ENCODE results near the gene YWHAE. TPM values are rescaled to one million over a fixed set of nuclear protein-coding genes. Genes with fewer than 3 reads are reported as not detected.

YWHAE gene
- total RNA-seq, 1 experiment from 2014 or later = 956 TPM

GRCh38 chr17:1323336-1323735, 76.7 kb downstream of the YWHAE start:
- no peaks in the 10 kb centered on the region for H3K27me3 ChIP-seq (replicated peaks; ENCODE audit: control insufficient read depth, insufficient read depth, low read length)
- no peaks in the 10 kb centered on the region for H3K36me3 ChIP-seq (ENCODE audit: control insufficient read depth, insufficient read depth, low read length)
- intact Hi-C loops (cut with micrococcal nuclease; ENCODE audit: unreplicated experiment) = no loop called here
- Mint-ChIP-seq H3K4me3 (ENCODE audit: unreplicated experiment) (no peak overlapping the region), H3K4me1 (ENCODE audit: low read depth, unreplicated experiment) (no peaks in the 10 kb centered on the region), H3K36me3 (ENCODE audit: insufficient read depth, unreplicated experiment) (no peaks in the 10 kb centered on the region), H3K9me3 (ENCODE audit: unreplicated experiment) (no peaks in the 10 kb centered on the region), H3K27ac (ENCODE audit: unreplicated experiment) (no peak overlapping the region), H3K27me3 (ENCODE audit: insufficient read depth, unreplicated experiment) (peaks cover 8% of the 10 kb centered on the region)
- no peaks in the 10 kb centered on the region for H3K4me1 ChIP-seq
- ChIA-PET POLR2A (no interaction called here), CTCF (no interaction called here)
- no peaks in the 10 kb centered on the region for H3K9me3 ChIP-seq
- BruUV-seq (replicated peaks) = no TSS peak
- peak; percentile 39 for DNase-seq
- no peak for TF ChIP-seq CTCF (IDR thresholded peaks at IDR 0.05; ENCODE audit: insufficient read depth in 1 of 2, low read depth in 1 of 2, low read length in 1 of 2, severe bottlenecking in 1 of 2, unreplicated experiment in 1 of 2)
- no peak overlapping the region for H3K4me3 ChIP-seq (ENCODE audit: low read depth, low read length)

GRCh38 chr17:1322480-1322879, 77.5 kb downstream of the YWHAE start:
- no peaks in the 10 kb centered on the region for H3K4me1 Mint-ChIP-seq (ENCODE audit: low read depth, unreplicated experiment)
- no peak overlapping the region for H3K27ac Mint-ChIP-seq (ENCODE audit: unreplicated experiment)
- no peaks in the 10 kb centered on the region for H3K9me3 Mint-ChIP-seq (ENCODE audit: unreplicated experiment)
- POLR2A ChIA-PET = no interaction called here
- TF ChIP-seq CTCF (IDR thresholded peaks at IDR 0.05; ENCODE audit: insufficient read depth in 1 of 2, low read depth in 1 of 2, low read length in 1 of 2, severe bottlenecking in 1 of 2, unreplicated experiment in 1 of 2) = no peak
- CTCF ChIA-PET = interaction anchor here (0.6 to 1.2 kb wide), 3 partner anchors 10 to 732 kb away, joined by 3 to 5 read pairs (median 4); partner anchors contain the start of gene HIC1
- H3K4me3 Mint-ChIP-seq (ENCODE audit: unreplicated experiment) = no peak overlapping the region
- no peaks in the 10 kb centered on the region for H3K4me1 ChIP-seq
- intact Hi-C loops (cut with micrococcal nuclease; ENCODE audit: unreplicated experiment) = no loop called here
- no peak for DNase-seq
- H3K4me3 ChIP-seq (ENCODE audit: low read depth, low read length) = no peak overlapping the region
- H3K27me3 ChIP-seq (replicated peaks; ENCODE audit: control insufficient read depth, insufficient read depth, low read length) = no peaks in the 10 kb centered on the region
- no TSS peak for BruUV-seq (replicated peaks)
- H3K36me3 Mint-ChIP-seq (ENCODE audit: insufficient read depth, unreplicated experiment) = no peaks in the 10 kb centered on the region
- no peaks in the 10 kb centered on the region for H3K9me3 ChIP-seq
- peaks cover 8% of the 10 kb centered on the region for H3K27me3 Mint-ChIP-seq (ENCODE audit: insufficient read depth, unreplicated experiment)
- no peaks in the 10 kb centered on the region for H3K36me3 ChIP-seq (ENCODE audit: control insufficient read depth, insufficient read depth, low read length)

- no TSS peak for BruUV-seq (replicated peaks)
- ChIA-PET POLR2A (no interaction called here), CTCF (interaction anchor here (0.6 to 1.2 kb wide), 2 partner anchors 11 to 733 kb away, joined by 3 to 4 read pairs; partner anchors contain the start of gene HIC1)
- Histone ChIP-seq H3K4me3 (ENCODE audit: low read depth, low read length) (no peak overlapping the region), H3K4me1 (no peaks in the 10 kb centered on the region), H3K36me3 (ENCODE audit: control insufficient read depth, insufficient read depth, low read length) (no peaks in the 10 kb centered on the region), H3K27me3 (replicated peaks; ENCODE audit: control insufficient read depth, insufficient read depth, low read length) (no peaks in the 10 kb centered on the region), H3K9me3 (no peaks in the 10 kb centered on the region)
- H3K27ac Mint-ChIP-seq (ENCODE audit: unreplicated experiment) = no peak overlapping the region
- no peak overlapping the region for H3K4me3 Mint-ChIP-seq (ENCODE audit: unreplicated experiment)
- no peaks in the 10 kb centered on the region for H3K36me3 Mint-ChIP-seq (ENCODE audit: insufficient read depth, unreplicated experiment)
- H3K4me1 Mint-ChIP-seq (ENCODE audit: low read depth, unreplicated experiment) = no peaks in the 10 kb centered on the region
- no peak for TF ChIP-seq CTCF (IDR thresholded peaks at IDR 0.05; ENCODE audit: insufficient read depth in 1 of 2, low read depth in 1 of 2, low read length in 1 of 2, severe bottlenecking in 1 of 2, unreplicated experiment in 1 of 2)
- no peaks in the 10 kb centered on the region for H3K9me3 Mint-ChIP-seq (ENCODE audit: unreplicated experiment)
- intact Hi-C loops (cut with micrococcal nuclease; ENCODE audit: unreplicated experiment) = no loop called here
- peaks cover 8% of the 10 kb centered on the region for H3K27me3 Mint-ChIP-seq (ENCODE audit: insufficient read depth, unreplicated experiment)
- no peak for DNase-seq
These were observed 78.0 kb downstream of the YWHAE start for GRCh38 chr17:1322014-1322428.
